Activated T-helper 1 cell treated with anti-CD3 and anti-CD28 coated beads, Interleukin-2, amount 50 U/mL, for 16 hours (primary cell): ENCODE results near the gene C10orf105.

Experiments
- DNase-seq, 2 donors: peaks; one replicate each; pipeline ENCODE4 v3.0.0-alpha.2; 2020; ENCODE audit warnings: low read depth in 1 of 2, low spot score in 1 of 2

The C10orf105 gene

DNA sequence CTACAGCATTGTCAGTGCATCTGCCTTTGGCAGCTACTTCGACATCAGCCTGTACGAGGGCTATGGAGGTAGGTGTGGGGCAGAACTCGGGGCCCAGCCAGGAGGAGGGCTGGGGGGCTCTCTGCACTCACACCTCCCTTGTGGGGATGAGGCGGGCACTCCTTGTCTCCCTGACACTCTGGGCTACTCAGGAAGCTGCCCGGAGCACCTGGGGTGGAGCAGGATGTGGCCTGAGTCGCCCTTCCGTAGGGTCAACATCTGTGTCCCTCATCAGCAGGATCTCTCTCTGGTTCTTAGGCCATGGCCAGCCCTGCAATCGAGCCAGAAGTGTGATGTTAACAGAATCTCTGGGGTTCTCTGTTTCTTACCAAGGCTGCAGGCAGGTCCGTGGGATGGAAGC is 40.2 kb downstream of the C10orf105 start:
- DNase-seq, result no peak

- no peak for DNase-seq
Measured at GRCh38 chr10:71678057-71678805, 41.3 kb downstream of the C10orf105 start.

- DNase-seq, result no peak
Measured at GRCh38 chr10:71677261-71677660, 42.3 kb downstream of the C10orf105 start.

DNA sequence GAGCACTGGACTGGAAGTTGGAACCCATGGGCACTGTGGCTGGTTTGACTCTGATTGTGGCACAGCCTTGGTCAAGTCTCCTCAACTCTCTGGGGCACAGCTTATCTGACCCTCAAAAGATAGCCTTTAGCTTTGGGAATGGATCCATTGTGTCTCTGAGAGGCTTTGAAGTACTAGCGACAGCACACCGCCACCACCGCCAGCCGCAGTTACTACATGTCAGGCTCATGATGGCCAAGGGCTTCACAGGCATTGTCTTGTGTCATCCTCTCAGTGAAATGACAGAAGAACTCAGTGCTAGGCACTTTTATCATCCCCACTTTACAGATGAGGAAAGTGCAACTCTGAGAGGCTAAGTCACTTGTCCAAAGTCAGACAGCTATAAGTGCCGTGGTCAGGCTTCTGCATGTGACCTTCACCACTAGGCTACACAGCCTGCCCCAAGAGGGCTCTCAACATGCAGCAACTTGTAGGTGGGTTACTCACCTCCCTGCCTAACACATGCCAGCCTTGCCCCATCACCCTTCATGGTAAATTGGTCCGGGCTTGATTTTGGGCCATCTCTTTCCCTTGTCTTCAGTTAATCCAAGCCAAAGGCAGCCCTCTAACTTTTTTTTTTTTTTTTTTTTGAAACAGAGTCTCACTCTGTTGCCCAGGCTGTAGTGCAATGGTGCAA is 44.1 kb downstream of the C10orf105 start:
- no peak for DNase-seq

- DNase-seq, result no peak
Measured at GRCh38 chr10:71671994-71672946, 47.3 kb downstream of the C10orf105 start.

- DNase-seq, result no peak
Measured at GRCh38 chr10:71667387-71667752, 52.2 kb downstream of the C10orf105 start.

- DNase-seq, result no peak
Measured at GRCh38 chr10:71666639-71667386, 52.8 kb downstream of the C10orf105 start.

DNA sequence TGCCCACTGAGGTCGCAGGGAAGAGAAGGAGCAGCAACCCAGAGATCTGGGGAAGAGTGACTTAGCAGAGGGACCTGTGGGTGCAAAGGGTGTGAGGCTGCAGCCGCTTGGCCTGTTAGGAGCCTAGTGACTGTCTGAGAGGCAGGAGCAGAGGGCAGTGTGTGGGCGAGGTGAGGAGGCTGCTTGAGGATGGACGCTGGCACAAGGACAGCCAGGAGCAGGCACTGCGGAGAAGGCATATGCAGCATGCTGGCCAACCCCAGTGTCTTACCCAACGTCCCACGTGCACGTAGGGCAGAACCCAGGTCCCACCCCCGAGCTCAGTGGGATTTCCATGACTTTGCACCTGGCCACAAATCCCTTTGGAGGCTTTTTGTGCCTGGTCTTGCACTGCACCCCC is 54.1 kb downstream of the C10orf105 start:
- no peak for DNase-seq

- DNase-seq, result no peak
Measured at GRCh38 chr10:71664585-71664984, 55.0 kb downstream of the C10orf105 start.

DNA sequence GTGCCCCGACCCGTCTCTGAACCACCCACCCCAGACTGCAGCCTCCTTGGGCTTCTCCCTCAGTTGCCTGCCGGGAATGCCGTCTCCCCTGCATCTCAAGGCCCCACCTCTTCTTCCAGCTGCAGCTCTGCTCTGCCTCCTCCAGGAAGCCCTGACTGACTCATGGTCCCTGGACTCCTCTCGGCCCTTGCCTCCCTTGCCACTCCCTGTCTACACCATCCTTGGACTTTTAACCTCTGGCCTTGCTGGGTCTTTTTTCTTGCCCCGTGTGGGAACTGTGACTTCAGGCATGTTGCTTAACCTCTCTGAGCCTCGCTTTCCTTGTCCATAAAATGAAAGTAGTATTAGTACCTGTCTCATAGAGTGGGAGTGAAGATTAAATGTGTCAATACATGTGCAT is 56.3 kb downstream of the C10orf105 start:
- no peak for DNase-seq

- no peak for DNase-seq
Measured at GRCh38 chr10:71661779-71662336, 57.7 kb downstream of the C10orf105 start.
